A673 (cell line): ENCODE results near the gene TBCA. TPM values are rescaled to one million over a fixed set of nuclear protein-coding genes. Genes with fewer than 3 reads are reported as not detected.

Experiments
- BruUV-seq: library from RNA; stranded (reverse); fragments of 400-500 nt; replicated peaks from 2 replicates; lab custom pipeline; 2021; lab: Mats Ljungman, UMichigan
- CTCF ChIA-PET: fragments of 300-600 bp; sonication (Branson Sonifier 250); formaldehyde crosslinking; loops from one replicate; lab custom pipeline; 2022; ENCODE audit warnings: antibody characterized with exemption; lab: Charles Lee
- POLR2A ChIA-PET: fragments of 300-600 bp; sonication (Branson Sonifier 250); formaldehyde crosslinking; loops from one replicate; lab custom pipeline; 2022; ENCODE audit warnings: antibody characterized with exemption; ENCODE audit not compliant: low non-redundant PET; lab: Charles Lee
- DNase-seq: peaks from one replicate; pipeline ENCODE4 v3.0.0-alpha.2; 2015; ENCODE audit warnings: low spot score
- H3K27ac ChIP-seq: fragments of 200-600 bp; sonication (generic); 2 replicates; pipeline ENCODE4 v1.5.1; 2016; ENCODE audit warnings: mixed run types, low read depth, mild to moderate bottlenecking, mixed read lengths, antibody characterized with exemption, low read length; ENCODE audit not compliant: poor library complexity, severe bottlenecking
- H3K27me3 ChIP-seq: fragments of 200-600 bp; sonication (generic); replicated peaks from 2 replicates; pipeline ENCODE4 v1.6.1; 2017; ENCODE audit warnings: mixed run types, low read depth, mild to moderate bottlenecking, mixed read lengths, antibody characterized with exemption, low read length; ENCODE audit not compliant: insufficient read depth, poor library complexity
- H3K36me3 ChIP-seq: fragments of 200-600 bp; sonication (generic); 2 replicates; pipeline ENCODE4 v1.6.1; 2016; ENCODE audit warnings: mixed run types, mild to moderate bottlenecking, mixed read lengths, antibody characterized with exemption, low read length; ENCODE audit not compliant: insufficient read depth, poor library complexity, severe bottlenecking
- H3K4me1 ChIP-seq: fragments of 200-600 bp; sonication (generic); 2 replicates; pipeline ENCODE4 v1.6.1; 2017; ENCODE audit warnings: mixed run types, mild to moderate bottlenecking, mixed read lengths, antibody characterized with exemption, low read length; ENCODE audit not compliant: insufficient read depth, poor library complexity, severe bottlenecking
- H3K4me3 ChIP-seq: fragments of 200-600 bp; sonication (generic); 2 replicates; pipeline ENCODE4 v1.5.1; 2016; ENCODE audit warnings: low read depth, mixed run types, mild to moderate bottlenecking, mixed read lengths, low read length; ENCODE audit not compliant: poor library complexity, severe bottlenecking
- H3K9me3 ChIP-seq: fragments of 200-600 bp; sonication (generic); 2 replicates; pipeline ENCODE4 v1.6.1; 2016; ENCODE audit warnings: mixed run types, low read depth, mild to moderate bottlenecking, mixed read lengths, antibody characterized with exemption, low read length; ENCODE audit not compliant: poor library complexity, severe bottlenecking
- CTCF ChIP-seq: fragments of 300-800, 200-600 bp; sonication (generic); conservative IDR thresholded peaks from 2 replicates; pipeline ENCODE4 v1.5.1; 2017; ENCODE audit warnings: low read depth, mild to moderate bottlenecking, antibody characterized with exemption, low read length, moderate library complexity, mixed read lengths
- EZH2 ChIP-seq: fragments of 200-600 bp; sonication (generic); IDR thresholded peaks from 2 replicates; pipeline ENCODE4 v1.6.1; 2017; ENCODE audit warnings: borderline replicate concordance, low read depth, mild to moderate bottlenecking, mixed read lengths, antibody characterized with exemption, low read length; ENCODE audit not compliant: poor library complexity, severe bottlenecking
- intact Hi-C: fragments of 100-400 bp; cut with micrococcal nuclease; formaldehyde crosslinking; loops from one replicate; pipeline ENCODE4 v1.10.0; 2022; ENCODE audit not compliant: unreplicated experiment
- total RNA-seq: library from RNA; stranded (reverse); gene quantifications from 2 replicates; pipeline ENCODE4 v1.2.3, GENCODE V29; 2021

The TBCA gene
- total RNA-seq, 1 experiment from 2014 or later = 297 TPM

GRCh38 chr5:77771452-77771851 lies 4.7 kb downstream of the TBCA start:
- Histone ChIP-seq H3K4me1 (peaks cover 16% of the 10 kb centered on the region), H3K9me3 (no peaks in the 10 kb centered on the region), H3K27ac (no peak overlapping the region), H3K4me3 (no peak overlapping the region), H3K36me3 (peaks cover 64% of the 10 kb centered on the region), H3K27me3 (no peaks in the 10 kb centered on the region)
- intact Hi-C loops = no loop called here
- ChIA-PET CTCF (no interaction called here), POLR2A (no interaction called here)
- TF ChIP-seq EZH2 (no peak), CTCF (no peak)
- no peak for DNase-seq
- no TSS peak for BruUV-seq

- CTCF ChIA-PET = no interaction called here
- Histone ChIP-seq H3K36me3 (peaks cover 64% of the 10 kb centered on the region), H3K27me3 (no peaks in the 10 kb centered on the region), H3K4me1 (peaks cover 16% of the 10 kb centered on the region), H3K27ac (no peak overlapping the region), H3K4me3 (no peak overlapping the region), H3K9me3 (no peaks in the 10 kb centered on the region)
- no peak for TF ChIP-seq CTCF
- TF ChIP-seq EZH2 = no peak
- no TSS peak for BruUV-seq
- no peak for DNase-seq
- POLR2A ChIA-PET = interaction anchor here (0.6 kb wide), 1 partner anchor 1647 kb away, joined by 6 read pairs; no protein-coding TSS in a partner anchor
- intact Hi-C loops = no loop called here
Observed at GRCh38 chr5:77770293-77771005, 5.7 kb downstream of the TBCA start.

GRCh38 chr5:77768978-77769377 lies 7.2 kb downstream of the TBCA start:
- H3K27me3 ChIP-seq = no peaks in the 10 kb centered on the region
- CTCF ChIA-PET = no interaction called here
- H3K36me3 ChIP-seq = peaks cover 63% of the 10 kb centered on the region
- POLR2A ChIA-PET = no interaction called here
- no peak overlapping the region for H3K27ac ChIP-seq
- no peak overlapping the region for H3K4me3 ChIP-seq
- peaks cover 13% of the 10 kb centered on the region for H3K4me1 ChIP-seq
- no peaks in the 10 kb centered on the region for H3K9me3 ChIP-seq
- BruUV-seq = no TSS peak
- intact Hi-C loops = no loop called here
- no peak for TF ChIP-seq EZH2
- no peak for TF ChIP-seq CTCF
- DNase-seq = no peak
